CD4-positive, alpha-beta T cell treated with Interleukin-21 for 1 hour (primary cell): ENCODE data around the gene PRXL2C.

Experiments used
- DNase-seq: peaks from one replicate; pipeline ENCODE4 v3.0.0-alpha.2; 2020

PRXL2C gene

GRCh38 chr9:96609732-96610131 is 45.4 kb downstream of the PRXL2C start:
- no peak for DNase-seq

DNA sequence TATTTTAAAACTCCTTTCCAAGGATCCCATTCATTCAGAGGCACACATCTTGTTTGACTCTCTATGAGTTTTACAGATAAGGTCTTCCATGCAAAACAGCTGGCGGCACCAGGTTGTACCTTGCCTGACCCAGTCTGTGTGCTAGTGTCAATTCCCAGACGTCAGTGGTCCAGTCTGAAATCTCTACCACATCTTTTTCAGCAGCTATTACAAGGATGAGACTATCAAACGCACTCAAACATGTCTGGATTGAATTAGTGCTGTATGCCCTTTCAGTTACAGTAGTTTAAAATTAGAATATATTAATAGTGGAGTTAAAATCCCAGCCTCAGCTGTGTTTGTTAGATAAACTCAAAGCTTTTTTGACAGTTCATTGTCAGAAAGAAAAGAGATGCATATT is 47.1 kb downstream of the PRXL2C start:
- no peak for DNase-seq

DNA sequence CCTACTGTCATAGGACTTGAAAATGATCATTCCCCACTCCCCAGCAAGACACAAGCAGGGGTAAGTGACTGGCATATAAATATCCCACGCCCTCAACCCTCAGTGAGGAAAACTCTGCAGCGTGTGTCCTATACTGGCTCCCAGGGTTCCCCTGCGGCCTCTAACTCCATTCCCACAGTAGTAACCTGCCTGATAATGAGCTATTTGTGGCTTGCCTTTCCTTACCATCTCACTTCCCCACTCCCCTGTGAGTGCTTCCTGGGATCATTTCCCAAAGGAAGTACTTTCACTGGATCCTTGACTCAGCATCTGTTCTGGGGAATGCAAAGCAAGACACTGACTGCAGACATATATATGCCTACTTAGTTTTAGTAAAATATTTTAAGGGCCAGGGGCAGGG is 49.8 kb downstream of the PRXL2C start:
- DNase-seq = no peak

- no peak for DNase-seq
These were observed 51.2 kb downstream of the PRXL2C start for GRCh38 chr9:96604004-96604319.

DNA sequence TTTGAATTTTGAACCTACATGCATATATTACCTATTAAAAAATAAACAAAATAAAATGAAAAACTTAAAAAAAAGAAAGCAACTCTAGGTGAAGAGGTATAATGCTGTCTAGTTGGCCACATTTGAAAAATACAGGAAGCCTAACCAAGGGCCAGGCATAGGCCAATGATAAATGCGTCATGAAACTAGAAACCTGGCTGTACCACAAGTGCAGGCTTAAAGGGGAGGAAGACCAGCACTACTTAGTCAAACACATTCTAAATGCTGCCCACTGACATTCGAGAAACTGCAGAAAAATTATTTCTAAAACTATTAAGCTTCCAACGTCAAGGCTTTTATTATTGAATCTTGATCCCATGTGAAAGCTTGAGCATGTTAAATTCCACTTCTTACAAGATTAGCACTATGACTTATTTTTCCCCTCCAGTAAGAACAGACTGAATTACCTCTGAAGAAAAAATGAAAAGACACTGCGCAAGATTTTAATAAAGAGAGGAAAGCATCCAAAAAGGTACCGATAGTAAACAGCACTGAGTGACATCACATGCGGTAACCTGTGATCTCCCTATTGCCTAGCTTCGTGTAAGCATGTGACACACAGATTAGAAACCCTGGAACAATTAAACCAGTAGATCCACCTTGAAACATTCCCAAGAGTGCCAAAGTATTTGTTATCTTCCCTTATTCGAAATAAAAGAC is 51.7 kb downstream of the PRXL2C start:
- no peak for DNase-seq

GRCh38 chr9:96599298-96599697 is 55.8 kb downstream of the PRXL2C start:
- no peak for DNase-seq

DNA sequence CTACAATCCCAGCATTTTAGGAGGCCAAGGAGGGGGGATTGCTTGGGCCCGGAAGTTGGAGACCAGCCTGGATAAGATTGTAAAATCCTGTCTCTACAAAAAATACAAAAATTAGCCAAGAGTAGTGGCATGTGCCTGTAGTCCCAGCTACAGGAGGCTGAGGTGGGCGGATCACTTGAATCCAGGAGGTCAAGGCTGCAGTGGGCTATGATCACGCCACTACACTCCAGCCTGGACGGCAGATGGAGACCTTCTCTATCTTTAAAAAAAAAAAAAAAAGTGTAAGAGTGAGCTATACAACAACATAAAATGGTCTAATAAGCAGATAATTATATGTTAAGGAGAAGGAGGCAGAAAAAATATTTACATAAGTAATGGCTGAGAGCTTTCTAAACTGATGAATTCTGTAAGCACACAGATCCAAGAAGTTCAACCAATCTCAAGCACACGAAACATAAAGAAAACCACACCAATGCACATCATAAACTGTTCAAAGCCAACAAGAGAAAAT is 58.5 kb downstream of the PRXL2C start:
- no peak for DNase-seq
